H9 (cell line): Measurements from ENCODE around the gene GRK3. TPM values are rescaled to one million over a fixed set of nuclear protein-coding genes. Genes with fewer than 3 reads are reported as not detected.

ENCODE experiments used
- DNase-seq: peaks from one replicate; pipeline ENCODE4 v3.0.0-alpha.2; 2017
- H2AFZ ChIP-seq: one replicate; pipeline ENCODE4 v1.6.1; 2013; ENCODE audit warnings: mild to moderate bottlenecking, low read length, control low read depth, moderate library complexity
- H2AK5ac ChIP-seq: 2 replicates; pipeline ENCODE4 v1.6.1; 2013; ENCODE audit warnings: low read length, control low read depth, mixed read lengths; ENCODE audit not compliant: insufficient read length
- H2BK120ac ChIP-seq: one replicate; pipeline ENCODE4 v1.6.1; 2013; ENCODE audit warnings: low read depth, mild to moderate bottlenecking, low read length, control low read depth, inconsistent platforms; ENCODE audit not compliant: poor library complexity, severe bottlenecking
- H2BK12ac ChIP-seq: 2 replicates; pipeline ENCODE4 v1.6.1; 2013; ENCODE audit warnings: low read length, control low read depth, mixed read lengths, low read depth; ENCODE audit not compliant: insufficient read length
- H2BK15ac ChIP-seq: 2 replicates; pipeline ENCODE4 v1.6.1; 2013; ENCODE audit warnings: low read depth, low read length, control low read depth
- H2BK20ac ChIP-seq: one replicate; pipeline ENCODE4 v1.6.1; 2013; ENCODE audit warnings: low read depth, mild to moderate bottlenecking, low read length, control low read depth, inconsistent platforms; ENCODE audit not compliant: poor library complexity, severe bottlenecking
- H2BK5ac ChIP-seq: 2 replicates; pipeline ENCODE4 v1.6.1; 2013; ENCODE audit warnings: low read length, control low read depth, mixed read lengths; ENCODE audit not compliant: insufficient read length
- H3K14ac ChIP-seq: 2 replicates; pipeline ENCODE4 v1.6.1; 2013; ENCODE audit warnings: low read length, control low read depth; ENCODE audit not compliant: insufficient read depth
- H3K18ac ChIP-seq: 2 replicates; pipeline ENCODE4 v1.6.1; 2013; ENCODE audit warnings: low read depth, mild to moderate bottlenecking, mixed read lengths, low read length, control low read depth; ENCODE audit not compliant: insufficient read length
- H3K23ac ChIP-seq: 2 replicates; pipeline ENCODE4 v1.6.1; 2013; ENCODE audit warnings: low read length, control low read depth, mixed read lengths, low read depth; ENCODE audit not compliant: insufficient read length
- H3K23me2 ChIP-seq: 2 replicates; pipeline ENCODE4 v1.6.1; 2013; ENCODE audit warnings: low read depth, mild to moderate bottlenecking, mixed read lengths, low read length, control low read depth; ENCODE audit not compliant: insufficient read length, poor library complexity, severe bottlenecking
- H3K27ac ChIP-seq: 2 replicates; pipeline ENCODE4 v1.5.1; 2013; ENCODE audit warnings: low read length, control low read depth, mixed read lengths, low read depth; ENCODE audit not compliant: insufficient read length
- H3K27me3 ChIP-seq: 2 replicates; pipeline ENCODE4 v1.6.1; 2013; ENCODE audit warnings: low read length, control low read depth, inconsistent platforms; ENCODE audit not compliant: insufficient read depth
- H3K4ac ChIP-seq: 2 replicates; pipeline ENCODE4 v1.6.1; 2013; ENCODE audit warnings: low read depth, mild to moderate bottlenecking, control low read depth, inconsistent platforms, low read length, moderate library complexity
- H3K4me1 ChIP-seq: 2 replicates; pipeline ENCODE4 v1.6.1; 2013; ENCODE audit warnings: low read length, control low read depth, inconsistent platforms; ENCODE audit not compliant: insufficient read depth
- H3K4me2 ChIP-seq: 2 replicates; pipeline ENCODE4 v1.6.1; 2013; ENCODE audit warnings: low read length, control low read depth, mixed read lengths; ENCODE audit not compliant: insufficient read length, insufficient read depth
- H3K56ac ChIP-seq: 2 replicates; pipeline ENCODE4 v1.6.1; 2013; ENCODE audit warnings: low read depth, mild to moderate bottlenecking, mixed read lengths, low read length, control low read depth; ENCODE audit not compliant: insufficient read length
- H3K79me1 ChIP-seq: 2 replicates; pipeline ENCODE4 v1.6.1; 2013; ENCODE audit warnings: low read depth, mild to moderate bottlenecking, moderate library complexity, low read length, control low read depth, inconsistent platforms; ENCODE audit not compliant: insufficient read depth, poor library complexity, severe bottlenecking
- H3K79me2 ChIP-seq: 2 replicates; pipeline ENCODE4 v1.6.1; 2013; ENCODE audit warnings: low read length, control low read depth, inconsistent platforms; ENCODE audit not compliant: insufficient read depth
- H3K9ac ChIP-seq: 2 replicates; pipeline ENCODE4 v1.6.1; 2013; ENCODE audit warnings: low read length, control low read depth, mixed read lengths; ENCODE audit not compliant: insufficient read length; ENCODE audit errors: extremely low read depth
- H3K9me3 ChIP-seq: one replicate; pipeline ENCODE4 v1.6.1; 2013; ENCODE audit warnings: low read depth, low read length, inconsistent platforms; ENCODE audit not compliant: control insufficient read depth
- H3T11ph ChIP-seq: one replicate; pipeline ENCODE4 v1.6.1; 2013; ENCODE audit warnings: mild to moderate bottlenecking, low read length, control low read depth, inconsistent platforms
- H4K20me1 ChIP-seq: one replicate; pipeline ENCODE4 v1.6.1; 2013; ENCODE audit not compliant: control insufficient read depth, insufficient read length, insufficient read depth
- H4K5ac ChIP-seq: 2 replicates; pipeline ENCODE4 v1.6.1; 2013; ENCODE audit warnings: low read depth, mild to moderate bottlenecking, mixed read lengths, low read length, control low read depth; ENCODE audit not compliant: insufficient read length
- H4K8ac ChIP-seq: replicated peaks from 2 replicates; pipeline ENCODE4 v1.6.1; 2013; ENCODE audit warnings: low read length, control low read depth, mixed read lengths, low read depth; ENCODE audit not compliant: insufficient read length
- H4K91ac ChIP-seq: 2 replicates; pipeline ENCODE4 v1.6.1; 2013; ENCODE audit warnings: low read depth, mild to moderate bottlenecking, moderate library complexity, mixed read lengths, low read length, control low read depth; ENCODE audit not compliant: insufficient read length
- H3K27ac Mint-ChIP-seq, 3 experiments: 2 replicates in 2 of 3; 3 replicates in 1 of 3; pipeline ENCODE4 v1.8.0; 2020 to 2021; ENCODE audit warnings: mixed read lengths in 3 of 3, mild to moderate bottlenecking in 1 of 3, moderate library complexity in 1 of 3
- H3K27me3 Mint-ChIP-seq: 2 replicates; pipeline ENCODE4 v1.8.0; 2021; ENCODE audit warnings: low read depth, mild to moderate bottlenecking, moderate library complexity, mixed read lengths
- H3K36me3 Mint-ChIP-seq, 3 experiments: 2 replicates in 2 of 3; 3 replicates in 1 of 3; pipeline ENCODE4 v1.8.0; 2020 to 2021; ENCODE audit warnings: low read depth in 3 of 3, mixed read lengths in 3 of 3; ENCODE audit not compliant: insufficient read depth in 1 of 3
- H3K4me1 Mint-ChIP-seq, 2 experiments: 2 replicates each; pipeline ENCODE4 v1.8.0; 2020; ENCODE audit warnings: mixed read lengths in 2 of 2
- H3K4me3 Mint-ChIP-seq, 2 experiments: 2 replicates in 1 of 2; 3 replicates in 1 of 2; pipeline ENCODE4 v1.8.0; 2020 to 2021; ENCODE audit warnings: mild to moderate bottlenecking in 2 of 2, mixed read lengths in 2 of 2, moderate library complexity in 1 of 2
- H3K9me3 Mint-ChIP-seq, 2 experiments: 2 replicates in 1 of 2; 3 replicates in 1 of 2; pipeline ENCODE4 v1.8.0; 2020; ENCODE audit warnings: mild to moderate bottlenecking in 2 of 2, mixed read lengths in 2 of 2, moderate library complexity in 1 of 2
- WGBS: extraction: QIAGEN DNeasy Blood & Tissue Kit; methylation state at CpG from one replicate; pipeline ENCODE4 v1.1.7; 2013; ENCODE audit warnings: missing lambda C conversion rate, low lambda C conversion rate, mixed read lengths; ENCODE audit not compliant: insufficient read length; ENCODE audit errors: extremely low coverage; 5-methylcytosine and 5-hydroxymethylcytosine counted together
- total RNA-seq: library from RNA; stranded (reverse); gene quantifications from 2 replicates; pipeline ENCODE4 v1.2.1, GENCODE V29; 2021
- TF ChIP-seq, protein P1 (sequence below): fragments of 200-600 bp; sonication (generic); conservative IDR thresholded peaks from 3 replicates; pipeline ENCODE4 v1.8.0; 2021; ENCODE audit warnings: antibody characterized with exemption, mild to moderate bottlenecking

Gene GRK3
- total RNA-seq, 1 experiment from 2014 or later = 23.9 TPM

DNA sequence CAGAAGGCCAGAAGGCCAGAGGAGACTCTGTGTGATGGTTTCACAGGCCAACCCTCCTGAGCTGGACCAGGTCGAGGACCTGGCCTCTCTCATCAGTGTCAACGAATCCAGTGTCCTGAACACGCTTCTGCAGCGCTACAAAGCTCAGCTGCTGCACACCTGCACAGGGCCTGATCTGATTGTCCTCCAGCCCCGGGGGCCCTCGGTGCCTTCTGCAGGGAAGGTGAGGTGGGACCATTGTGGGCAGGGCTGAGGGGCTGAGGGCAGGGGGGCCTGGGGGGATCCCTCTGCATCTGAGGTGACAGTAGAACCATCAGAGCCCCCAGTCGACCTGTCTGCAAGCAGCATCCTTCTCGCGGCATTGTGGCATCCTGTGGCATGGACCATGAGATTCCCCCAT lies 207.8 kb downstream of the GRK3 start:
- H4K5ac ChIP-seq = no peak overlapping the region
- H3K79me2 ChIP-seq = no peaks in the 10 kb centered on the region
- H2BK12ac ChIP-seq = no peak overlapping the region
- no peak overlapping the region for H3K18ac ChIP-seq
- no peak overlapping the region for H3K4me2 ChIP-seq
- no peak overlapping the region for H2BK5ac ChIP-seq
- H3K79me1 ChIP-seq = no peaks in the 10 kb centered on the region
- no peaks in the 10 kb centered on the region for H3K9me3 ChIP-seq
- no CpG with 5 or more reads among the region's 9 CpGs for WGBS
- no peak overlapping the region for H3K4ac ChIP-seq
- H3K36me3 Mint-ChIP-seq = no peaks in the 10 kb centered on the region
- no peak overlapping the region for H2BK15ac ChIP-seq
- H2AFZ ChIP-seq = no peak overlapping the region
- no peak overlapping the region for H3K4me3 Mint-ChIP-seq
- H3K56ac ChIP-seq = no peak overlapping the region
- DNase-seq = no peak
- no peak overlapping the region for H2BK120ac ChIP-seq
- H2BK20ac ChIP-seq = no peak overlapping the region
- no peaks in the 10 kb centered on the region for H3K23me2 ChIP-seq
- H4K20me1 ChIP-seq = no peaks in the 10 kb centered on the region
- TF ChIP-seq, protein P1, sequence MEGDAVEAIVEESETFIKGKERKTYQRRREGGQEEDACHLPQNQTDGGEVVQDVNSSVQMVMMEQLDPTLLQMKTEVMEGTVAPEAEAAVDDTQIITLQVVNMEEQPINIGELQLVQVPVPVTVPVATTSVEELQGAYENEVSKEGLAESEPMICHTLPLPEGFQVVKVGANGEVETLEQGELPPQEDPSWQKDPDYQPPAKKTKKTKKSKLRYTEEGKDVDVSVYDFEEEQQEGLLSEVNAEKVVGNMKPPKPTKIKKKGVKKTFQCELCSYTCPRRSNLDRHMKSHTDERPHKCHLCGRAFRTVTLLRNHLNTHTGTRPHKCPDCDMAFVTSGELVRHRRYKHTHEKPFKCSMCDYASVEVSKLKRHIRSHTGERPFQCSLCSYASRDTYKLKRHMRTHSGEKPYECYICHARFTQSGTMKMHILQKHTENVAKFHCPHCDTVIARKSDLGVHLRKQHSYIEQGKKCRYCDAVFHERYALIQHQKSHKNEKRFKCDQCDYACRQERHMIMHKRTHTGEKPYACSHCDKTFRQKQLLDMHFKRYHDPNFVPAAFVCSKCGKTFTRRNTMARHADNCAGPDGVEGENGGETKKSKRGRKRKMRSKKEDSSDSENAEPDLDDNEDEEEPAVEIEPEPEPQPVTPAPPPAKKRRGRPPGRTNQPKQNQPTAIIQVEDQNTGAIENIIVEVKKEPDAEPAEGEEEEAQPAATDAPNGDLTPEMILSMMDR = no peak
- H4K8ac ChIP-seq = no peak overlapping the region
- no peak overlapping the region for H3K27ac ChIP-seq
- peaks cover 5 to 10% of the 10 kb centered on the region in 2 experiments for H3K4me1 Mint-ChIP-seq
- no peak overlapping the region for H3K23ac ChIP-seq
- no peaks in the 10 kb centered on the region for H3K9me3 Mint-ChIP-seq
- no peaks in the 10 kb centered on the region for H3K4me1 ChIP-seq
- H3K9ac ChIP-seq = no peak overlapping the region
- no peaks in the 10 kb centered on the region for H3K27me3 ChIP-seq
- H3K14ac ChIP-seq = no peak overlapping the region
- H3K27ac Mint-ChIP-seq = no peak overlapping the region
- no peak overlapping the region for H4K91ac ChIP-seq
- no peak overlapping the region for H3T11ph ChIP-seq
- H2AK5ac ChIP-seq = no peak overlapping the region
- peaks cover 10% of the 10 kb centered on the region for H3K27me3 Mint-ChIP-seq
